Measurements from ENCODE around the gene CARD8.

The CARD8 gene

GRCh38 chr19:48290401-48290770 is 34.7 kb upstream of the CARD8 start:
- H3K4me3 ChIP-seq (ENCODE audit: low read depth, low read length), result no peak overlapping the region
- H3K36me3 ChIP-seq, result no peaks in the 10 kb centered on the region
- no peaks in the 10 kb centered on the region for H3K27me3 ChIP-seq (ENCODE audit: insufficient read depth, low read depth, severe bottlenecking)
- DNase-seq, result no peak
- no peaks in the 10 kb centered on the region for H3K9me3 ChIP-seq (ENCODE audit: severe bottlenecking)
- 0 out of 2 replicates have a peak, but pooled peaks have one; percentile 3 for TF ChIP-seq CTCF (IDR thresholded peaks at IDR 0.05; ENCODE audit: low read depth, low read length)
- H3K27ac ChIP-seq, result no peak overlapping the region

DNA sequence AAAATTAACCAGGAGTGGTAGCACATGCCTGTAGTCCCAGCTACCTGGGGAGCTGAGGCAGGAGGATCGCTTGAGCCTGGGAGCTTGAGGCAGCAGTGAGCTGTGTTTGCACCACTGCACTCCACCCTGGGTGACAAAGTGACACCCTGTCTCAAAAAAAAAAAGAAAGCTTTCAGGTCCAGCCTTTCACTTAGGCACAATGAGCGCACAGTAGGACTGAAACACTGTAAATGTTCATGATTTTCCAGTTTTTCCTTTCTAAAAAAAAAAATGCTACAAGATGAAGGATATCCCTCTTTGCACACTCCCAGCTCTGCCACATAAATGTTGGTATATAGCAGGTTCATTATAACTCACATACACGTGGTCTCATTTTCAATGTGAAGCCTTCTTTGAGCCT is 32.0 kb upstream of the CARD8 start:
- no peak for DNase-seq
- no peak for TF ChIP-seq CTCF (IDR thresholded peaks at IDR 0.05; ENCODE audit: low read depth, low read length)
- Histone ChIP-seq H3K27me3 (ENCODE audit: insufficient read depth, low read depth, severe bottlenecking) (no peaks in the 10 kb centered on the region), H3K27ac (no peak overlapping the region), H3K9me3 (ENCODE audit: severe bottlenecking) (peaks cover 5% of the 10 kb centered on the region), H3K36me3 (no peaks in the 10 kb centered on the region), H3K4me3 (ENCODE audit: low read depth, low read length) (no peak overlapping the region)

DNA sequence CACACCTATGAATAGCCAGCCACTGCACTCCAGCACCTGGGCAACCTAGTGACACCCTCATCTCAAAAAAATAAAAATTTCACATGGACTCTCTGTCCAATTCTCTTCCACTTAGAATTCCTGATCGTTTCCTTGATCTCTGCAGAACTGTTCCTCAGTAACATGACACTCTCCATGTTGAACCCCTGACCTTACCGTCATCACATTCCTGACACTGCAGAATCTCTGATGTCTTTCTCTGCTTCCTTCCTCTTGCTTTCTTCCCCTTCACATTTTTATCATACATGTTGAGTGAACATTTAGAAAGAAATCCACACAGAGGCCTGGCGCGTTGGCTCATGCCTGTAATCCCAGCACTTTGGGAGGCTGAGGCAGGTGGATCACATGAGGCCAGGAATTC is 29.2 kb upstream of the CARD8 start:
- Histone ChIP-seq H3K27ac (0 out of 2 replicates have a peak overlapping the region, but pooled peaks have one; percentile 14), H3K27me3 (ENCODE audit: insufficient read depth, low read depth, severe bottlenecking) (no peaks in the 10 kb centered on the region), H3K36me3 (no peaks in the 10 kb centered on the region), H3K4me3 (ENCODE audit: low read depth, low read length) (no peak overlapping the region), H3K9me3 (ENCODE audit: severe bottlenecking) (peaks cover 5% of the 10 kb centered on the region)
- DNase-seq, result no peak
- no peak for TF ChIP-seq CTCF (IDR thresholded peaks at IDR 0.05; ENCODE audit: low read depth, low read length)

DNA sequence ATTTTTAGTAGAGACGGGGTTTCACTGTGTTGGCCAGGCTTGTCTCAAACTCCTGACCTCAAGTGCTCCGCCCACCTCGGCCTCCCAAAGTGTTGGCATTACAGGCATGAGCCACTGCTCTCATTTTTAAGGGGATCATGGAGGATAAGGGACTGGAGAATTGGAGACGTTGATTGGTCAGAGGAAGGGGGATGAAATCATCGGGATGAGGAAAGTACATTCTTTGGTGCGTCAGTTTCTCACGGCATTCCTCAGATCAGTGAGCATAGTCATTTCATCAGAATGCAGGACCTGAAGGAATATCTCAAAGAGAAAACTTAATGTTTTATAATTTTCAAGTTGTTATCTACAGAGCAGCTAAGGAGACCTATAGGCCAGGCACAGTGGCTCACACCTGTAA is 28.2 kb upstream of the CARD8 start:
- H3K27me3 ChIP-seq (ENCODE audit: insufficient read depth, low read depth, severe bottlenecking), result no peaks in the 10 kb centered on the region
- H3K9me3 ChIP-seq (ENCODE audit: severe bottlenecking), result peaks cover 5% of the 10 kb centered on the region
- no peak for DNase-seq
- no peak for TF ChIP-seq CTCF (IDR thresholded peaks at IDR 0.05; ENCODE audit: low read depth, low read length)
- no peak overlapping the region for H3K27ac ChIP-seq
- H3K36me3 ChIP-seq, result no peaks in the 10 kb centered on the region
- no peak overlapping the region for H3K4me3 ChIP-seq (ENCODE audit: low read depth, low read length)

DNA sequence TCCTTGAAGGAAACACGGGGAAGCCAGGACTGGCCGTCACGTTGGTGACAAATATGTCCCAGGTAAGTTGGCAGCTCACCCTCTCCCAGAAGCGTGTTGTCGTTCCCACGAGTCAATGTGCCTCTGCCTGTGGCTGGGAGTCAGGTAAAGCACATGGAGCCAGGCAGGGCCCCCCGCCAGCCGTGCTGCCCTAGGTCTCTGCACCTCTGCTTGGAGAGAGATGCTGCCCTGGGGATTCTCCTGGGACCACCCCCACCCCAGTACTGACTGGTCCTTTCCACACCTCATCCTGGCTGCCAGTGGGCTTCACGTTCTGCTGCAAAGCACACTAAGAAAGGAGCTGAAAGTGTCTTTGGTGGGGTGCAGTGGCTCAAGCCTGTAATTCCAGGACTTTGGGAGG is 24.0 kb upstream of the CARD8 start:
- Histone ChIP-seq H3K27ac (no peak overlapping the region), H3K9me3 (ENCODE audit: severe bottlenecking) (peaks cover 10% of the 10 kb centered on the region), H3K4me3 (ENCODE audit: low read depth, low read length) (no peak overlapping the region), H3K27me3 (ENCODE audit: insufficient read depth, low read depth, severe bottlenecking) (no peaks in the 10 kb centered on the region), H3K36me3 (no peaks in the 10 kb centered on the region)
- TF ChIP-seq CTCF (IDR thresholded peaks at IDR 0.05; ENCODE audit: low read depth, low read length), result no peak
- no peak for DNase-seq

GRCh38 chr19:48274938-48275337 is 19.2 kb upstream of the CARD8 start:
- no peaks in the 10 kb centered on the region for H3K36me3 ChIP-seq
- no peak for TF ChIP-seq CTCF (IDR thresholded peaks at IDR 0.05; ENCODE audit: low read depth, low read length)
- no peak overlapping the region for H3K4me3 ChIP-seq (ENCODE audit: low read depth, low read length)
- H3K27me3 ChIP-seq (ENCODE audit: insufficient read depth, low read depth, severe bottlenecking), result no peaks in the 10 kb centered on the region
- no peak for DNase-seq
- peaks cover 5% of the 10 kb centered on the region for H3K9me3 ChIP-seq (ENCODE audit: severe bottlenecking)
- H3K27ac ChIP-seq, result no peak overlapping the region
